Transverse colon (tissue), 4 donors: ENCODE measurements around the gene KLF3.

Source experiments
- POLR2A ChIP-seq: fragments of 450-650 bp; IDR thresholded peaks from one replicate; pipeline ENCODE4 v1.6.1; 2016; ENCODE audit warnings: antibody characterized with exemption, mild to moderate bottlenecking, moderate library complexity
- POLR2AphosphoS5 ChIP-seq, 3 donors: sonication (generic); formaldehyde crosslinking; IDR thresholded peaks; one replicate each; pipeline ENCODE4 v1.6.1; 2016; ENCODE audit warnings: antibody characterized with exemption in 3 of 3
- TF ChIP-seq, protein P1 (sequence below), 5 experiments: fragments of 200-600 bp in 3 of 5; fragments of 450-650 bp in 2 of 5; sonication (generic) in 3 of 5; IDR thresholded peaks; 1 replicate in 2 of 5; 2 replicates in 3 of 5; pipeline ENCODE4 v1.5.1; 2016 to 2017; ENCODE audit warnings: antibody characterized with exemption in 5 of 5, inconsistent platforms in 3 of 5, mild to moderate bottlenecking in 2 of 5, moderate library complexity in 1 of 5

DNA sequence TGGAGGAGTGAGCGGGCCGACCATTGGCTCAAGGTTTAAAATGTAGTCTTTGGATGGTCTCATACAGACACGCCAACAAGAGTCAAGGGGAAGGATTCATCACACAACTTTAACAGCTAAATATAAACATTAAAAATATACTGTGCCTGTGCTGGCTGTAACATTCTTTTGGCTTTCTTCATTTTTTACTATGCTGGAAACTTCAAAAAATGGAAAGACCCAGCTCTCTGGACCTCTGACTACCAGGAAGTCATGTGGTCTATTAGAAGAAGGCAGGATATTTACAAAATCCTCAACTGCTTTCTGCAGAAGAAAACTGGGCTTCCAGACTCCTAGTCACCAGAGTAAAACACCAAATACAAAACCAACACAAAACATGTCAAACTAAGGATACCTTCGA, 49.8 kb upstream of the KLF3 start:
- no peak for TF ChIP-seq POLR2A
- TF ChIP-seq, protein P1, sequence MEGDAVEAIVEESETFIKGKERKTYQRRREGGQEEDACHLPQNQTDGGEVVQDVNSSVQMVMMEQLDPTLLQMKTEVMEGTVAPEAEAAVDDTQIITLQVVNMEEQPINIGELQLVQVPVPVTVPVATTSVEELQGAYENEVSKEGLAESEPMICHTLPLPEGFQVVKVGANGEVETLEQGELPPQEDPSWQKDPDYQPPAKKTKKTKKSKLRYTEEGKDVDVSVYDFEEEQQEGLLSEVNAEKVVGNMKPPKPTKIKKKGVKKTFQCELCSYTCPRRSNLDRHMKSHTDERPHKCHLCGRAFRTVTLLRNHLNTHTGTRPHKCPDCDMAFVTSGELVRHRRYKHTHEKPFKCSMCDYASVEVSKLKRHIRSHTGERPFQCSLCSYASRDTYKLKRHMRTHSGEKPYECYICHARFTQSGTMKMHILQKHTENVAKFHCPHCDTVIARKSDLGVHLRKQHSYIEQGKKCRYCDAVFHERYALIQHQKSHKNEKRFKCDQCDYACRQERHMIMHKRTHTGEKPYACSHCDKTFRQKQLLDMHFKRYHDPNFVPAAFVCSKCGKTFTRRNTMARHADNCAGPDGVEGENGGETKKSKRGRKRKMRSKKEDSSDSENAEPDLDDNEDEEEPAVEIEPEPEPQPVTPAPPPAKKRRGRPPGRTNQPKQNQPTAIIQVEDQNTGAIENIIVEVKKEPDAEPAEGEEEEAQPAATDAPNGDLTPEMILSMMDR (IDR thresholded peaks at IDR 0.05): no peak
- no peak for TF ChIP-seq POLR2AphosphoS5 (IDR thresholded peaks at IDR 0.05)
